NCI-H2196 (cell line): ENCODE data around the gene SEMA3B.
"Not testable (repeated sequence)": the region's sequence is repeated elsewhere in the genome, so short reads cannot be mapped to it uniquely, and the experiment has no call there.

Source experiments
- DNase-seq: peaks from one replicate; lab custom pipeline; 2025; ENCODE audit not compliant: unreplicated experiment; lab: John Stamatoyannopoulos, UW

The SEMA3B gene

DNA sequence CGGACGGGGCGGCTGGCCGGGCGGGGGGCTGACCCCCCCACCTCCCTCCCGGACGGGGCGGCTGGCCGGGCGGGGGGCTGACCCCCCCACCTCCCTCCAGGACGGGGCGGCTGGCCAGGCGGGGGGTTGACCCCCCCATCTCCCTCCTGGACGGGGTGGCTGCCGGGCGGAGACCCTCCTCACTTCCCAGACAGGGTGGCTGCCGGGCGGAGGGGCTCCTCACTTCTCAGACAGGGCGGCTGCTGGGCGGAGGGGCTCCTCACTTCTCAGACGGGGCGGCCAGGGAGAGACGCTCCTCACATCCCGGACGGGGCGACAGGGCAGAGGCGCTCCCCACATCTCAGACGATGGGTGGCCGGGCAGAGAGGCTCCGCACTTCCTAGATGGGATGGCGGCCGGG lies 43.1 kb downstream of the SEMA3B start:
- DNase-seq: not testable (repeated sequence)

GRCh38 chr3:50314342-50314741 lies 45.4 kb downstream of the SEMA3B start:
- no peak for DNase-seq

DNA sequence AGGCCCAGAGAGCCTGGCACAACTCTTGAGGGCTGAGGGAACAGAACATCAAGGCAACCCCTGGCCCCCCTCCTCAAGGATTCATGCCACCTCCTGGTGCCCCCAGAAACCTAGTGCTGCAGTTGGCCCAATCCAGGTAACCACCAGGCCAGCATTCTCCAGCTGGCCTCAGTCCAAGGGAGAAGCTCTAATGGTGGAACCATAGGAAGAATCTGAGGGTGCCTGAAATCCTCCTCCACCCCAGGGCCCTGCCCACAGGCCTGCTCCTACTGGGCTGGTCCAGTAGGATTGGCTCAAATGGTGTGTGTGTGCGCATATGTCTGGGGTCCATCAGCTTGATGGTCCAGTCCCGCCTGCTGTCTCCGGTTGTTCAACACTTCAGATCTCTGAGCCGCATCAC lies 45.9 kb downstream of the SEMA3B start:
- no peak for DNase-seq

DNA sequence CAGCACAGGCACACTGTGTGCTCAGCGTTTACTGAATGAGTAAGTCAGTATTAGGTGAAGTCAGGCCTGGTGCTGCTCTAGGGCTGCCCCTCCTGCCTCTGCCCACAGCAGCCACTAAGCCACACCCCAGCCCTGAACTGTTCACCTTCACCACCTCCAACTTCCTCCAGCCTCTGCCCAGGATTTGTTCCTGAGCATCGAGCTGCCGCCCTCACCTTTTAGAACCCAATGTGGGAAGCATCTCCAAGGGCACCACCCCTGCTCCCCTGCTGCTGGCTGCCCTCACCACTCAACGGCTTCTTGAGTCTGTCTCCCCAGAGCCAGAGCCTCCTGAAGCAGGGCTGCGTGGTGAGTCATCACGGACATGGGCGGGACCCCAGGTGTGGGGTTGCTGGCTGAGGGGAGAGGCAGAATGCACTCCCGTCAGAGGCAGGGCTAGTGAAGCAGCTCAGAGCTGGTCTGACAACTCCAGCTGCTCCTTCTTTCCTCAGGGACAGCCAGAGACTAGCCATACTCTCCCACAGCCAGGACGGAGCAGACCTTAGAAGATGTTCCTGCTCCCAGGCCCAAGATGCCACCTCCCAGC lies 47.8 kb downstream of the SEMA3B start:
- DNase-seq: peak; percentile 49

- peak; percentile 11 for DNase-seq
Measured at GRCh38 chr3:50317300-50317699, 48.4 kb downstream of the SEMA3B start.

DNA sequence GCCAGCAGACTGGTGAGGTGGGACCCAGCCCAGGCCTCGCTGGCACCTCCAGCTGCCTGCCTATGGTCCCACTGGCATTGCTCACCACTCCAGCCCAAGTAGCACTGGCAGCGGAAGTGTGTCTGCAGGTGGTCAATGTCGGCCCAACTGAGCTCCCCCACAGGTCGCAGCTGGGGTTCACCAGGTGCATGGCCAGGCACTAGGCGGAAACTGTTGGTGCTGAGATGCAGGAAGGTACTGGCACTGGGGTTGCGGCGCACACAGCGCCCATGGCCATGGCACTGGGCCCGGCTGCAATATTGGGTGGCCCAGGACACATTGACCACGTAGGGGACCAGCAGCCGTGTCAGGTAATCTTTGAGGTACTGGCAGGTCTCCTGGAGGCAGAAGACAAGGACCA lies 49.2 kb downstream of the SEMA3B start:
- no peak for DNase-seq

GRCh38 chr3:50318615-50319014 lies 49.7 kb downstream of the SEMA3B start:
- no peak for DNase-seq

DNA sequence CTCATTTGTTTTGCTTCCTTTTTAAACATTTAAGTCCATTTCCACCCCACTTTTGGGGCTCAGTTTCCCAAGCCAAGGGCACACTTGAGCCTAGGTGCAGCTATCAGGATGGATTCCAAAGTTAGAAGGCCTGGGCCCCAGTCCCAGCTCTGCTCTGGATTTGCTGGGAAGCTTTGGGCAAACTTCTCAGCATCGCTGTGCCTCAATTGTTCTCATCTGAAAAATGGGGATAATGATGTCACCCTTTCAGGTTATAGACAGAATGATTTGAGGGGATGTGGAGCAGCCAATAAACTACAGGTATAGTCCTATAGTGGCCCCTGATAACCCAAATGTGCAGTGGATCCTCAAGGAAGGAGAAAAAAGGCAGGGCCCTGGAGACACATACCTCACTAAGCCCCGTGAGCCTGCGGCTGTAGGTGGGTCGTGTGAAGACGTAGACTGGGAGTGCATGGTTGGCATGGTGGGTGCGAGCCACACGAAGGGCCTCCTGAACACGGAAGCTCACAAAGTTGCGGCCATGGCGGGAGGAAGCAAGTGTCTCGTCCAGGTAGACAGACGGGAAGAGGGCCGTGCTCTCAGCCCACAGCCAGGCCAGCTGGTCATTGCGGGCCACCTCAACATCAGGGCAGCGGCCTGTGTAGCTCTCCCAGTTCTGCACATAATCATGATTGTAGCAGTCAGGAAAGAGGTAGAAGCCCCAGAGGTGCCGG lies 50.4 kb downstream of the SEMA3B start:
- no peak for DNase-seq

GRCh38 chr3:50319894-50320625 lies 51.1 kb downstream of the SEMA3B start:
- DNase-seq: no peak

- peak; percentile 58 for DNase-seq
Measured at GRCh38 chr3:50320853-50321335, 51.9 kb downstream of the SEMA3B start.

DNA sequence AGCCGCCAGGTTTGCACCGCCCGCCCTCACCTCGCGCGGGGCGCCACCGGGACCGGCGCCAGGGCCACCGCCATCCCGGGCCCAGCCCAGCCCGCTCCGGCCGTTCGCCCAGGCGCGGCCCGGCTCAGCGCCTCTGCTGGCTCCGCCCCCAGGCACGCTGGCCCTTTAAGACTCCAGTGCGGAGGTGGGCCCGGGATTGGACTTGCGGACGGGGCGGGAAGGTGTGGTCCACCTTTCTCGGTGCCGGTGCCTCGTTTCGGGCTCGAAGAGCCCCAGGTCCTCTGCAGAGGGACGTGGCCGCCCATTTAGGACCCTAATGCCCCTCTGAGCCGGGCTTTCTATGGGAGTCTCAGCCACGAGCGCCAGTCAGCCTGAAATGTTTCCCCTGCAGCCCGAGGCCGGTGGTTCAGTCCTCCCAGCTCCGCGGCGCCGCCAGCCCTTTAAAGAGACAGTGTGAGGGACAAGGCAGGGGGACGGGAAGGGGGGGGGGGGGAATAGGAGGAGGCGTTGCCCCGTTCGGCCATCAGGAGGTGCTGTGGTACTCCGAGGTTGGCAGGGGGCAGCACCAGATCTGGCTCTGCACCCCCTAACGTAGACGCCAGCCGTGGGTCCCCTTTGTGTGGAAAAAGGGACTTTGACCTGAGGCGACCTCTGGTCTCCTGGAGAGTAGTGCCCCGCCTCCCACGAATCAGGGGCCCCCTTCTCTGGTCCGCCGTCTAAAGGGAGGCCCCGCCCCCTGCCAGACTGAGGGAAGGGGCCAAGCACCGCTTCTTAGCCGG lies 52.6 kb downstream of the SEMA3B start:
- DNase-seq: peak; percentile 74

DNA sequence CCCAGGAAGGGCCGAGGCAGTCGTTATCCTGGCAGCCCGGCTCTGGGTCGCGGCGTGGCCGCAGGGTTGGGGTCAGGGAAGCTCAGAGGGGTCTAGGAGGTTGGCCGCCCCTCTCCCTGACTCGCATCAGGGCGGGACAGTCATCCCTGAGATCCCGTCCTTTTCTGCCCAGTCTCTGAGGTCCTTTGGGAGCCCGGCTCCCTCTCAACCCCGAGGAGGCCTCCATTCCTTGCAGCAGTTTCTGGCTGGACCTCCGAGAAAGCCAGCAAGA lies 53.1 kb downstream of the SEMA3B start:
- DNase-seq: no peak

- DNase-seq: peak; percentile 54
Measured at GRCh38 chr3:50322386-50323091, 53.6 kb downstream of the SEMA3B start, which contains the start of gene HYAL2. Gene HYAL2 (minus strand): TSS chr3:50322745. CDS start chr3:50320489, 2,256 bp downstream.

- DNase-seq: no peak
Measured at GRCh38 chr3:50323092-50323600, 54.2 kb downstream of the SEMA3B start.

- no peak for DNase-seq
Measured at GRCh38 chr3:50323614-50324199, 54.8 kb downstream of the SEMA3B start.

- DNase-seq: peak; percentile 63
Measured at GRCh38 chr3:50324351-50325112, 55.6 kb downstream of the SEMA3B start.

DNA sequence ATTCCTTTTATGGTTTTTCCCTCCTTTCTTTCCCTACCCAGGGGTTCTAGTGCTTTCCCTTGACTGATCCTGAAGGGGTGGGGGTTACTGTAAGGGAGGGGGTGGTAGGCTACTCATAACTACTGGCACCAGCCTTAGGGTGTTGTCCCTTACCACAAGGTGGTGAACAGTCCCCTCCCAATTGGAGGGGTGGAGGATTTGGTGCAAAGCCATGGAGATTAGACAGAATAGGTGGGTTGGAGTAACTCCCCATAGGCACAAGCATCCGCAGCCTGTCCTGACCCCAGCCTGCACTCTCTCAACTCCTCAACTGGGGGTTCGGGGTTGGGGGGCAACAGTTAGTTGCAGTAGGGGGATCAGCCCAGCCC lies 56.1 kb downstream of the SEMA3B start:
- DNase-seq: no peak

GRCh38 chr3:50325497-50326181 lies 56.7 kb downstream of the SEMA3B start:
- DNase-seq: no peak

GRCh38 chr3:50326182-50326541 lies 57.2 kb downstream of the SEMA3B start:
- DNase-seq: no peak
